ENCODE data around the gene FAM76A.

- TF ChIP-seq CTCF (IDR thresholded peaks at IDR 0.05) (no peak), POLR2A (IDR thresholded peaks at IDR 0.05) (no peak)
Measured at GRCh38 chr1:27682351-27682944, 43.3 kb upstream of the FAM76A start.
